SK-N-MC (cell line): ENCODE results near the gene MYO16.
"Not testable (repeated sequence)": the region's sequence is repeated elsewhere in the genome, so short reads cannot be mapped to it uniquely, and the experiment has no call there.

Experiments
- DNase-seq: peaks from one replicate; pipeline ENCODE4 v3.0.0-alpha.2; 2011; ENCODE audit warnings: low read depth, low spot score
- H3K27ac ChIP-seq: fragments of 200-600 bp; sonication (generic); 2 replicates; pipeline ENCODE4 v1.5.1; 2016; ENCODE audit warnings: mixed run types
- H3K36me3 ChIP-seq: fragments of 200-600 bp; sonication (generic); 2 replicates; pipeline ENCODE4 v1.6.1; 2017; ENCODE audit warnings: antibody characterized with exemption, low read length, mixed read lengths; ENCODE audit not compliant: insufficient read depth
- H3K4me3 ChIP-seq: fragments of 200-600 bp; sonication (generic); 2 replicates; pipeline ENCODE4 v1.5.1; 2016
- H3K9ac ChIP-seq: fragments of 200-600 bp; sonication (generic); 2 replicates; pipeline ENCODE4 v1.8.0; 2017; ENCODE audit warnings: mixed run types, mixed read lengths; ENCODE audit not compliant: insufficient read length
- H3K9me3 ChIP-seq: fragments of 200-600 bp; sonication (generic); 2 replicates; pipeline ENCODE4 v1.6.1; 2017; ENCODE audit warnings: low read depth, mild to moderate bottlenecking, antibody characterized with exemption, low read length, moderate library complexity, mixed read lengths
- EZH2 ChIP-seq: fragments of 200-600 bp; sonication (generic); IDR thresholded peaks from one replicate; pipeline ENCODE4 v1.6.1; 2017; ENCODE audit warnings: antibody characterized with exemption
- FOXP2 ChIP-seq: optimal IDR thresholded peaks from 2 replicates; pipeline ENCODE3; 2011; ENCODE audit warnings: mild to moderate bottlenecking, moderate library complexity; ENCODE audit not compliant: insufficient read depth; ENCODE audit errors: extremely low read length, control extremely low read depth
- POLR2AphosphoS5 ChIP-seq: IDR thresholded peaks from 2 replicates; pipeline ENCODE4 v1.6.1; 2012; ENCODE audit warnings: mild to moderate bottlenecking, low read depth, low read length, borderline replicate concordance

MYO16 gene

GRCh38 chr13:108981407-108981806 lies 352.0 kb downstream of the MYO16 start:
- H3K27ac ChIP-seq = no peak overlapping the region

GRCh38 chr13:108983273-108983672 lies 353.9 kb downstream of the MYO16 start:
- no peak for DNase-seq
- H3K27ac ChIP-seq = no peak overlapping the region
- H3K4me3 ChIP-seq = no peak overlapping the region
- TF ChIP-seq POLR2AphosphoS5 = no peak
- no peak for TF ChIP-seq FOXP2
- no peak for TF ChIP-seq EZH2
- no peak overlapping the region for H3K9ac ChIP-seq
- H3K36me3 ChIP-seq = no peaks in the 10 kb centered on the region
- no peaks in the 10 kb centered on the region for H3K9me3 ChIP-seq

More at GRCh38 chr13:108981407-108981806, 352.0 kb downstream of the MYO16 start:
- no peak overlapping the region for H3K4me3 ChIP-seq
- no peaks in the 10 kb centered on the region for H3K36me3 ChIP-seq
- DNase-seq = no peak
- no peaks in the 10 kb centered on the region for H3K9me3 ChIP-seq
- H3K9ac ChIP-seq = no peak overlapping the region
- TF ChIP-seq EZH2 (no peak), POLR2AphosphoS5 (no peak)

GRCh38 chr13:108984251-108984920 lies 355.0 kb downstream of the MYO16 start:
- Histone ChIP-seq H3K9ac (no peak overlapping the region), H3K27ac (no peak overlapping the region), H3K4me3 (no peak overlapping the region), H3K9me3 (no peaks in the 10 kb centered on the region), H3K36me3 (no peaks in the 10 kb centered on the region)
- TF ChIP-seq FOXP2 (no peak), EZH2 (no peak), POLR2AphosphoS5 (no peak)
- no peak for DNase-seq

DNA sequence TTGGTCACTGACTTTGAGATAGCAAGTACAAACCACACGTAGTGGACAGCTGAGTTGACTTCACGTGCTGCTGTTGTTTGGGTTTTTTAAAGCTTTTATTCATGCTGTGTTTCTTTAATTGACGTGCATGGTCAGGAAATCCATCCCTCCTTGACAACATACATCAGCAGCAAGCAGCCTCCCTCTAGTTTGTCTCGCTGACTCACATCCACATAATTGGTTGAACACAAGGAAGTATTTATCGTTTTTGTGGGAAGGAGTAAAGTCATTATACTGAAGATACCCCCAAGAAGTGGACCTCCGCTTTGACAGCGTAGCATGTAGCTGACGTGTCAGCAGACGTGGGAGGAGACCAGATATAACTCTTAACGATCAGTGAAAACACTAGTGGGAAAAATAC lies 355.8 kb downstream of the MYO16 start:
- no peak overlapping the region for H3K27ac ChIP-seq
- no peak for DNase-seq
- no peak overlapping the region for H3K4me3 ChIP-seq
- H3K9me3 ChIP-seq = no peaks in the 10 kb centered on the region
- no peaks in the 10 kb centered on the region for H3K36me3 ChIP-seq
- H3K9ac ChIP-seq = no peak overlapping the region
- TF ChIP-seq EZH2 = no peak

DNA sequence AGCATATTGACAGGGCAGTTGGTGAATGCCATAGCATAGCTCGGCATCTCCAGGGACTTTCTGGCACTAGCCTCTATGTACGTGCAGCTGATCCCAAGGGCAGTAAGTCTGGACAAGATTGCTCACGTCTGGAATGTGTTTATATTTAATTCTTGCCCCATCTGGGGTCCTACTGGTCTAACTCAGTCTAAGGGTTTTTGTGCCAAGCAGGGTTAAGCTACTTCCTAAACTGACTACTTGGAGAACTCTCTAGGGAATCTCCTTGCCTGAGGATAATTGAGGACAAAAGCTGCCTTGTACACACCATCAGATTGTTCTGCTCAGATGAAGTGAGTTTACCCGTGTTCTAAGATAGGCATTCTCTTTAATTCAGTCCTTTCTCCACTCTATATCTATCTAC lies 358.1 kb downstream of the MYO16 start:
- no peak for TF ChIP-seq FOXP2
- TF ChIP-seq POLR2AphosphoS5 = no peak
- TF ChIP-seq EZH2 = no peak
- H3K4me3 ChIP-seq = no peak overlapping the region
- no peaks in the 10 kb centered on the region for H3K36me3 ChIP-seq
- H3K9ac ChIP-seq = no peak overlapping the region
- no peak for DNase-seq
- H3K27ac ChIP-seq = no peak overlapping the region
- no peaks in the 10 kb centered on the region for H3K9me3 ChIP-seq

GRCh38 chr13:108987944-108988343 lies 358.5 kb downstream of the MYO16 start:
- Histone ChIP-seq H3K36me3 (no peaks in the 10 kb centered on the region), H3K9me3 (no peaks in the 10 kb centered on the region), H3K4me3 (no peak overlapping the region), H3K27ac (no peak overlapping the region), H3K9ac (no peak overlapping the region)
- no peak for TF ChIP-seq POLR2AphosphoS5
- TF ChIP-seq FOXP2 = no peak
- TF ChIP-seq EZH2 = no peak
- DNase-seq = no peak

- not testable (repeated sequence) for DNase-seq, H3K27ac ChIP-seq, H3K9ac ChIP-seq, H3K9me3 ChIP-seq, H3K36me3 ChIP-seq, H3K4me3 ChIP-seq
Observed at GRCh38 chr13:108991416-108991815, 362.0 kb downstream of the MYO16 start.

DNA sequence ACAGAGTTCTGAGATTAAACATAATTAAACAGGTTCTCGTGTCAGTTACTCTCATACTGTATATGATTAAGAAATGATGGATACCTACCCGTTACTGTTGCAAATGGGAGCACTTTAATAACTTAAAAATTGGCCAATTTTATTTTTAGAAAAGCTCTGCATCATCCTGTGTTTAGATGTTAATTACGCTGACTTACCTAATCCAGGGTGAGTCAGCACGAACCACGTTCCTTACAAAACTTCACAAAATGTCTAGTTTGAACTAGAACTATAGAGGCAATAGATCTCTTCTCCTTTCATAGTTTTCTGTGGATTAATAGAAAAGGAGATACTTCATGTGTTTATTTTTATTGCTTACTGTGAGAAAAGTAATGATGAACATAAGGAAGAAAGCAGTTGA lies 363.9 kb downstream of the MYO16 start:
- Histone ChIP-seq H3K36me3 (no peaks in the 10 kb centered on the region), H3K9me3 (0 out of 2 replicates have a peak, but pooled peaks cover 2% of the 10 kb centered on the region)
- DNase-seq = no peak

GRCh38 chr13:108996430-108996829 lies 367.0 kb downstream of the MYO16 start:
- Histone ChIP-seq H3K36me3 (no peaks in the 10 kb centered on the region), H3K9ac (no peak overlapping the region), H3K4me3 (no peak overlapping the region), H3K9me3 (0 out of 2 replicates have a peak, but pooled peaks cover 2% of the 10 kb centered on the region), H3K27ac (no peak overlapping the region)
- TF ChIP-seq POLR2AphosphoS5 (no peak), FOXP2 (no peak), EZH2 (no peak)
- no peak for DNase-seq

More for the DNA sequence above, 363.9 kb downstream of the MYO16 start:
- H3K27ac ChIP-seq = no peak overlapping the region
- no peak overlapping the region for H3K9ac ChIP-seq
- no peak overlapping the region for H3K4me3 ChIP-seq
- TF ChIP-seq FOXP2 (no peak), POLR2AphosphoS5 (no peak), EZH2 (no peak)

DNA sequence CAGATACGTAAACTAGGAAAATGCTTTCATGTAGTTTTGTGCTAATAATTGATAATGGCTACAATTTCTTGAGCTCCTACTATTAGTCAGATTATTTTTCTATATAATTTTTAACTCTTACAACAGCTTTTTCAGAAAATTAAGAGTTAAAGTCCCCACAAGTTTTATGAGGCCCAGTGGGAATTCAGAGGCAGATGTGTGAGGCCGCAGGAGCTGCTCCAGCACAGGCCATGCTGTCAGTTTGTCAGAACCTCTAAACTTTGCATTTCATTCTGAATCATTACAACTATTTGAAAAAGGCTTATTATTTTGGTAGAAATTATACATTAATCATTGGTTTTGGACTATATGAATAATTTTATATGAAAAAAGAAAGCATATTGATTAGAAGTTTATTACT lies 370.8 kb downstream of the MYO16 start:
- peak overlapping the region; percentile 14; the same call in 1 of the 2 replicates for H3K4me3 ChIP-seq
- peak overlapping the region; percentile 64; the same call in 1 of the 2 replicates for H3K27ac ChIP-seq
- H3K9me3 ChIP-seq = no peaks in the 10 kb centered on the region
- peak overlapping the region; percentile 56 for H3K9ac ChIP-seq
- TF ChIP-seq FOXP2 (no peak), EZH2 (no peak), POLR2AphosphoS5 (no peak)
- DNase-seq = no peak
- no peaks in the 10 kb centered on the region for H3K36me3 ChIP-seq
